H9 (cell line): ENCODE results near the gene LAMB4. TPM values are rescaled to one million over a fixed set of nuclear protein-coding genes. Genes with fewer than 3 reads are reported as not detected.

Experiments used
- DNase-seq: peaks from one replicate; pipeline ENCODE4 v3.0.0-alpha.2; 2017
- H2AFZ ChIP-seq: one replicate; pipeline ENCODE4 v1.6.1; 2013; ENCODE audit warnings: mild to moderate bottlenecking, low read length, control low read depth, moderate library complexity
- H2AK5ac ChIP-seq: 2 replicates; pipeline ENCODE4 v1.6.1; 2013; ENCODE audit warnings: low read length, control low read depth, mixed read lengths; ENCODE audit not compliant: insufficient read length
- H2BK120ac ChIP-seq: one replicate; pipeline ENCODE4 v1.6.1; 2013; ENCODE audit warnings: low read depth, mild to moderate bottlenecking, low read length, control low read depth, inconsistent platforms; ENCODE audit not compliant: poor library complexity, severe bottlenecking
- H2BK12ac ChIP-seq: 2 replicates; pipeline ENCODE4 v1.6.1; 2013; ENCODE audit warnings: low read length, control low read depth, mixed read lengths, low read depth; ENCODE audit not compliant: insufficient read length
- H2BK15ac ChIP-seq: 2 replicates; pipeline ENCODE4 v1.6.1; 2013; ENCODE audit warnings: low read depth, low read length, control low read depth
- H2BK20ac ChIP-seq: one replicate; pipeline ENCODE4 v1.6.1; 2013; ENCODE audit warnings: low read depth, mild to moderate bottlenecking, low read length, control low read depth, inconsistent platforms; ENCODE audit not compliant: poor library complexity, severe bottlenecking
- H2BK5ac ChIP-seq: 2 replicates; pipeline ENCODE4 v1.6.1; 2013; ENCODE audit warnings: low read length, control low read depth, mixed read lengths; ENCODE audit not compliant: insufficient read length
- H3K14ac ChIP-seq: 2 replicates; pipeline ENCODE4 v1.6.1; 2013; ENCODE audit warnings: low read length, control low read depth; ENCODE audit not compliant: insufficient read depth
- H3K18ac ChIP-seq: 2 replicates; pipeline ENCODE4 v1.6.1; 2013; ENCODE audit warnings: low read depth, mild to moderate bottlenecking, mixed read lengths, low read length, control low read depth; ENCODE audit not compliant: insufficient read length
- H3K23ac ChIP-seq: 2 replicates; pipeline ENCODE4 v1.6.1; 2013; ENCODE audit warnings: low read length, control low read depth, mixed read lengths, low read depth; ENCODE audit not compliant: insufficient read length
- H3K23me2 ChIP-seq: 2 replicates; pipeline ENCODE4 v1.6.1; 2013; ENCODE audit warnings: low read depth, mild to moderate bottlenecking, mixed read lengths, low read length, control low read depth; ENCODE audit not compliant: insufficient read length, poor library complexity, severe bottlenecking
- H3K27ac ChIP-seq: 2 replicates; pipeline ENCODE4 v1.5.1; 2013; ENCODE audit warnings: low read length, control low read depth, mixed read lengths, low read depth; ENCODE audit not compliant: insufficient read length
- H3K27me3 ChIP-seq: 2 replicates; pipeline ENCODE4 v1.6.1; 2013; ENCODE audit warnings: low read length, control low read depth, inconsistent platforms; ENCODE audit not compliant: insufficient read depth
- H3K4ac ChIP-seq: 2 replicates; pipeline ENCODE4 v1.6.1; 2013; ENCODE audit warnings: low read depth, mild to moderate bottlenecking, control low read depth, inconsistent platforms, low read length, moderate library complexity
- H3K4me1 ChIP-seq: 2 replicates; pipeline ENCODE4 v1.6.1; 2013; ENCODE audit warnings: low read length, control low read depth, inconsistent platforms; ENCODE audit not compliant: insufficient read depth
- H3K4me2 ChIP-seq: 2 replicates; pipeline ENCODE4 v1.6.1; 2013; ENCODE audit warnings: low read length, control low read depth, mixed read lengths; ENCODE audit not compliant: insufficient read length, insufficient read depth
- H3K56ac ChIP-seq: 2 replicates; pipeline ENCODE4 v1.6.1; 2013; ENCODE audit warnings: low read depth, mild to moderate bottlenecking, mixed read lengths, low read length, control low read depth; ENCODE audit not compliant: insufficient read length
- H3K79me1 ChIP-seq: 2 replicates; pipeline ENCODE4 v1.6.1; 2013; ENCODE audit warnings: low read depth, mild to moderate bottlenecking, moderate library complexity, low read length, control low read depth, inconsistent platforms; ENCODE audit not compliant: insufficient read depth, poor library complexity, severe bottlenecking
- H3K79me2 ChIP-seq: 2 replicates; pipeline ENCODE4 v1.6.1; 2013; ENCODE audit warnings: low read length, control low read depth, inconsistent platforms; ENCODE audit not compliant: insufficient read depth
- H3K9ac ChIP-seq: 2 replicates; pipeline ENCODE4 v1.6.1; 2013; ENCODE audit warnings: low read length, control low read depth, mixed read lengths; ENCODE audit not compliant: insufficient read length; ENCODE audit errors: extremely low read depth
- H3K9me3 ChIP-seq: one replicate; pipeline ENCODE4 v1.6.1; 2013; ENCODE audit warnings: low read depth, low read length, inconsistent platforms; ENCODE audit not compliant: control insufficient read depth
- H3T11ph ChIP-seq: one replicate; pipeline ENCODE4 v1.6.1; 2013; ENCODE audit warnings: mild to moderate bottlenecking, low read length, control low read depth, inconsistent platforms
- H4K20me1 ChIP-seq: one replicate; pipeline ENCODE4 v1.6.1; 2013; ENCODE audit not compliant: control insufficient read depth, insufficient read length, insufficient read depth
- H4K5ac ChIP-seq: 2 replicates; pipeline ENCODE4 v1.6.1; 2013; ENCODE audit warnings: low read depth, mild to moderate bottlenecking, mixed read lengths, low read length, control low read depth; ENCODE audit not compliant: insufficient read length
- H4K8ac ChIP-seq: replicated peaks from 2 replicates; pipeline ENCODE4 v1.6.1; 2013; ENCODE audit warnings: low read length, control low read depth, mixed read lengths, low read depth; ENCODE audit not compliant: insufficient read length
- H4K91ac ChIP-seq: 2 replicates; pipeline ENCODE4 v1.6.1; 2013; ENCODE audit warnings: low read depth, mild to moderate bottlenecking, moderate library complexity, mixed read lengths, low read length, control low read depth; ENCODE audit not compliant: insufficient read length
- H3K27ac Mint-ChIP-seq, 3 experiments: 2 replicates in 2 of 3; 3 replicates in 1 of 3; pipeline ENCODE4 v1.8.0; 2020 to 2021; ENCODE audit warnings: mixed read lengths in 3 of 3, mild to moderate bottlenecking in 1 of 3, moderate library complexity in 1 of 3
- H3K27me3 Mint-ChIP-seq: 2 replicates; pipeline ENCODE4 v1.8.0; 2021; ENCODE audit warnings: low read depth, mild to moderate bottlenecking, moderate library complexity, mixed read lengths
- H3K36me3 Mint-ChIP-seq, 3 experiments: 2 replicates in 2 of 3; 3 replicates in 1 of 3; pipeline ENCODE4 v1.8.0; 2020 to 2021; ENCODE audit warnings: low read depth in 3 of 3, mixed read lengths in 3 of 3; ENCODE audit not compliant: insufficient read depth in 1 of 3
- H3K4me1 Mint-ChIP-seq, 2 experiments: 2 replicates each; pipeline ENCODE4 v1.8.0; 2020; ENCODE audit warnings: mixed read lengths in 2 of 2
- H3K4me3 Mint-ChIP-seq, 2 experiments: 2 replicates in 1 of 2; 3 replicates in 1 of 2; pipeline ENCODE4 v1.8.0; 2020 to 2021; ENCODE audit warnings: mild to moderate bottlenecking in 2 of 2, mixed read lengths in 2 of 2, moderate library complexity in 1 of 2
- H3K9me3 Mint-ChIP-seq, 2 experiments: 2 replicates in 1 of 2; 3 replicates in 1 of 2; pipeline ENCODE4 v1.8.0; 2020; ENCODE audit warnings: mild to moderate bottlenecking in 2 of 2, mixed read lengths in 2 of 2, moderate library complexity in 1 of 2
- WGBS: extraction: QIAGEN DNeasy Blood & Tissue Kit; methylation state at CpG from one replicate; pipeline ENCODE4 v1.1.7; 2013; ENCODE audit warnings: missing lambda C conversion rate, low lambda C conversion rate, mixed read lengths; ENCODE audit not compliant: insufficient read length; ENCODE audit errors: extremely low coverage; 5-methylcytosine and 5-hydroxymethylcytosine counted together
- total RNA-seq: library from RNA; stranded (reverse); gene quantifications from 2 replicates; pipeline ENCODE4 v1.2.1, GENCODE V29; 2021
- TF ChIP-seq, protein P1 (sequence below): fragments of 200-600 bp; sonication (generic); conservative IDR thresholded peaks from 3 replicates; pipeline ENCODE4 v1.8.0; 2021; ENCODE audit warnings: antibody characterized with exemption, mild to moderate bottlenecking

LAMB4 gene
- total RNA-seq, 1 experiment from 2014 or later, result not detected

DNA sequence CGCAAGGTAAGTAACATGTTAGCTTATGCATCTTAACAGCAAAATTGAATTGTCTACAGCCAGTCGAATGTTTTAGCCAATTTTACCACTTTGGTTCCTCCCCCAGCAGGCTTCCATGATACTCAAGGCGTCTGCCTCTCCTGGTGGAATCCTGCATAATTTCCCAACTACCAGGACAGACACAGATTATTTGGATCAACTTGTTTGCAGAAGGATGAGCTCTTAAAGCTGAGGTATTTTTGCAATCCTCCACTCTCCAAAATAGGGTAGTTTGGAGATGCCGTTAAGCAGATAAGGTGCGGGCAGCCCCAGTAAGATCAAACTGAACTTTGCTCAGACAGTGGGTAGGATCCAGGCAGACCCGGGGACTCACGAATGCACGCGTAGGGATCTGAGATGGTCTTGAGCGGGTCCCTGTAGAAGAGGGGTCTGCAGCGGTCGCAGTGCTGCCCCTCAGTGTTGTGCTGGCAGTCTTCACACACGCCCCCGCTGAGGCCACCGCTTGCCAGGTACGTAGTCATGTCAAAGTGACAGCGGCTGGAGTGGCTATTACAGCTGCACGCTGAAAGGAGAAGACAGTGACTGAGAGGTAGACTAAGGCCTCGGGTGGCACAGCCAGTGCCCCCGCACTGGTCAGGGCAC, 27.4 kb downstream of the LAMB4 start:
- H2BK5ac ChIP-seq, result no peak overlapping the region
- no peak overlapping the region for H3K56ac ChIP-seq
- H4K5ac ChIP-seq, result no peak overlapping the region
- H3K23me2 ChIP-seq, result no peaks in the 10 kb centered on the region
- H3T11ph ChIP-seq, result no peak overlapping the region
- no peaks in the 10 kb centered on the region for H3K79me1 ChIP-seq
- no peak overlapping the region for H3K18ac ChIP-seq
- H3K4me1 ChIP-seq, result no peaks in the 10 kb centered on the region
- TF ChIP-seq, protein P1, sequence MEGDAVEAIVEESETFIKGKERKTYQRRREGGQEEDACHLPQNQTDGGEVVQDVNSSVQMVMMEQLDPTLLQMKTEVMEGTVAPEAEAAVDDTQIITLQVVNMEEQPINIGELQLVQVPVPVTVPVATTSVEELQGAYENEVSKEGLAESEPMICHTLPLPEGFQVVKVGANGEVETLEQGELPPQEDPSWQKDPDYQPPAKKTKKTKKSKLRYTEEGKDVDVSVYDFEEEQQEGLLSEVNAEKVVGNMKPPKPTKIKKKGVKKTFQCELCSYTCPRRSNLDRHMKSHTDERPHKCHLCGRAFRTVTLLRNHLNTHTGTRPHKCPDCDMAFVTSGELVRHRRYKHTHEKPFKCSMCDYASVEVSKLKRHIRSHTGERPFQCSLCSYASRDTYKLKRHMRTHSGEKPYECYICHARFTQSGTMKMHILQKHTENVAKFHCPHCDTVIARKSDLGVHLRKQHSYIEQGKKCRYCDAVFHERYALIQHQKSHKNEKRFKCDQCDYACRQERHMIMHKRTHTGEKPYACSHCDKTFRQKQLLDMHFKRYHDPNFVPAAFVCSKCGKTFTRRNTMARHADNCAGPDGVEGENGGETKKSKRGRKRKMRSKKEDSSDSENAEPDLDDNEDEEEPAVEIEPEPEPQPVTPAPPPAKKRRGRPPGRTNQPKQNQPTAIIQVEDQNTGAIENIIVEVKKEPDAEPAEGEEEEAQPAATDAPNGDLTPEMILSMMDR, result no peak
- H3K27me3 Mint-ChIP-seq, result no peaks in the 10 kb centered on the region; the same call in 1 of the 2 replicates
- H3K36me3 Mint-ChIP-seq, result no peaks in the 10 kb centered on the region
- no peak overlapping the region for H2BK20ac ChIP-seq
- no peak overlapping the region for H3K23ac ChIP-seq
- no peak overlapping the region for H3K14ac ChIP-seq
- no peak overlapping the region for H3K4me2 ChIP-seq
- H2BK120ac ChIP-seq, result no peak overlapping the region
- no peak overlapping the region for H2AK5ac ChIP-seq
- no peak overlapping the region for H3K9ac ChIP-seq
- H3K79me2 ChIP-seq, result no peaks in the 10 kb centered on the region
- H3K27ac ChIP-seq, result no peak overlapping the region
- H4K91ac ChIP-seq, result no peak overlapping the region
- H3K9me3 ChIP-seq, result no peaks in the 10 kb centered on the region
- no peak overlapping the region for H3K4ac ChIP-seq
- H2BK15ac ChIP-seq, result no peak overlapping the region
- H3K27ac Mint-ChIP-seq, result no peak overlapping the region; a peak in 1 of 7 replicates
- no peak overlapping the region for H2AFZ ChIP-seq
- H4K20me1 ChIP-seq, result no peaks in the 10 kb centered on the region
- H3K9me3 Mint-ChIP-seq, result no peaks in the 10 kb centered on the region
- H3K4me3 Mint-ChIP-seq, result no peak overlapping the region
- H3K4me1 Mint-ChIP-seq, result no peaks in the 10 kb centered on the region
- no peak for DNase-seq
- no peak overlapping the region for H4K8ac ChIP-seq
- WGBS, result no CpG with 5 or more reads among the region's 20 CpGs
- no peak overlapping the region for H2BK12ac ChIP-seq
- no peaks in the 10 kb centered on the region for H3K27me3 ChIP-seq
